Panc1 (cell line): ENCODE results near the gene MAP2K5. TPM values are rescaled to one million over a fixed set of nuclear protein-coding genes. Genes with fewer than 3 reads are reported as not detected.

Experiments used
- ATAC-seq: fragments of 200-7000 bp; cut with Tn5 transposase; 2 replicates; pipeline ENCODE4 v1.9.1; 2020; ENCODE audit warnings: mild to moderate bottlenecking, moderate library complexity
- BruUV-seq: library from RNA; stranded (reverse); fragments of 400-500 nt; replicated peaks from 2 replicates; lab custom pipeline; 2021; lab: Mats Ljungman, UMichigan
- CTCF ChIA-PET: fragments of 300-600 bp; sonication (Branson Sonifier 250); formaldehyde crosslinking; loops from one replicate; lab custom pipeline; 2022; ENCODE audit warnings: antibody characterized with exemption; lab: Charles Lee
- POLR2A ChIA-PET: fragments of 300-600 bp; sonication (Branson Sonifier 250); formaldehyde crosslinking; loops from one replicate; lab custom pipeline; 2022; ENCODE audit warnings: antibody characterized with exemption; lab: Charles Lee
- DNase-seq: peaks from one replicate; pipeline ENCODE4 v3.0.0-alpha.2; 2010; ENCODE audit warnings: low read depth, low spot score
- H3K27ac ChIP-seq: 2 replicates; pipeline ENCODE4 v1.5.1; 2011; ENCODE audit warnings: mild to moderate bottlenecking, low read length, inconsistent platforms
- H3K27me3 ChIP-seq: fragments of 200-500 bp; sonication (Bioruptor generic); 2 replicates; pipeline ENCODE4 v1.6.0; 2014; ENCODE audit warnings: low read length, inconsistent platforms; ENCODE audit not compliant: control insufficient read depth, insufficient read depth
- H3K36me3 ChIP-seq: fragments of 200-500 bp; sonication (Bioruptor generic); 2 replicates; pipeline ENCODE4 v1.5.1; 2014; ENCODE audit warnings: inconsistent platforms, mild to moderate bottlenecking, low read length, moderate library complexity; ENCODE audit not compliant: control insufficient read depth, insufficient read depth
- H3K4me1 ChIP-seq: 2 replicates; pipeline ENCODE4 v1.5.1; 2011; ENCODE audit warnings: inconsistent platforms, mild to moderate bottlenecking, low read length, moderate library complexity; ENCODE audit not compliant: control insufficient read depth, insufficient read depth
- H3K4me3 ChIP-seq, 2 experiments: 2 replicates each; pipeline ENCODE4 v1.5.1; 2011 to 2012; ENCODE audit warnings: low read depth in 2 of 2, low read length in 2 of 2, mild to moderate bottlenecking in 2 of 2, inconsistent platforms in 1 of 2, moderate library complexity in 1 of 2
- H3K9me3 ChIP-seq: fragments of 200-500 bp; sonication (Bioruptor generic); 2 replicates; pipeline ENCODE4 v1.5.1; 2014; ENCODE audit warnings: low read depth, mild to moderate bottlenecking, inconsistent platforms, low read length, moderate library complexity; ENCODE audit not compliant: control insufficient read depth, insufficient read depth
- POLR2AphosphoS5 ChIP-seq: IDR thresholded peaks from 2 replicates; pipeline ENCODE4 v1.6.1; 2012; ENCODE audit warnings: mild to moderate bottlenecking, low read depth, low read length, moderate library complexity
- SIN3A ChIP-seq: IDR thresholded peaks from 2 replicates; pipeline ENCODE4 v1.6.1; 2012; ENCODE audit warnings: low read depth, mild to moderate bottlenecking, low read length, moderate library complexity, borderline replicate concordance; ENCODE audit not compliant: insufficient read depth
- TCF7L2 ChIP-seq: IDR thresholded peaks from 2 replicates; pipeline ENCODE4 v1.6.1; 2011; ENCODE audit warnings: mild to moderate bottlenecking, low read depth, low read length, inconsistent platforms
- in situ Hi-C: cut with HindIII; loops from 2 replicates; pipeline ENCODE4 v1.10.0; 2016; ENCODE audit warnings: low sequenced_read_pairs, low pct_unique_long_range_greater_than_20kb
- intact Hi-C: fragments of 100-400 bp; cut with micrococcal nuclease; formaldehyde crosslinking; loops from one replicate; pipeline ENCODE4 v1.10.0; 2022; ENCODE audit not compliant: unreplicated experiment
- total RNA-seq: library from RNA; stranded (reverse); gene quantifications from one replicate; pipeline ENCODE4 v1.2.1, GENCODE V29; 2021; ENCODE audit not compliant: unreplicated experiment
- TF ChIP-seq, protein P1 (sequence below): fragments of 450-650 bp; IDR thresholded peaks from 2 replicates; pipeline ENCODE4 v1.5.1; 2017; ENCODE audit warnings: mild to moderate bottlenecking
- TF ChIP-seq, protein P2 (sequence below), 2 experiments: IDR thresholded peaks; 2 replicates each; pipeline ENCODE4 v1.6.1; 2011 to 2012; ENCODE audit warnings: low read depth in 2 of 2, control low read depth in 1 of 2, low read length in 1 of 2, mild to moderate bottlenecking in 1 of 2, moderate library complexity in 1 of 2; ENCODE audit not compliant: insufficient read depth in 1 of 2

Gene MAP2K5
- total RNA-seq, 1 experiment from 2014 or later, result 18.3 TPM

- TF ChIP-seq SIN3A, result no peak
- H3K9me3 ChIP-seq, result no peaks in the 10 kb centered on the region
- no peak overlapping the region for H3K4me3 ChIP-seq
- intact Hi-C loops (no loop called here), in situ Hi-C loops (no loop called here)
- ChIA-PET POLR2A (no interaction called here), CTCF (no interaction called here)
- H3K27me3 ChIP-seq, result no peaks in the 10 kb centered on the region
- H3K27ac ChIP-seq, result no peak overlapping the region
- H3K4me1 ChIP-seq, result no peaks in the 10 kb centered on the region
- no TSS peak for BruUV-seq
- ATAC-seq (no peak), DNase-seq (no peak)
- no peaks in the 10 kb centered on the region for H3K36me3 ChIP-seq
Observed at GRCh38 chr15:67722030-67722817, 179.7 kb downstream of the MAP2K5 start.

DNA sequence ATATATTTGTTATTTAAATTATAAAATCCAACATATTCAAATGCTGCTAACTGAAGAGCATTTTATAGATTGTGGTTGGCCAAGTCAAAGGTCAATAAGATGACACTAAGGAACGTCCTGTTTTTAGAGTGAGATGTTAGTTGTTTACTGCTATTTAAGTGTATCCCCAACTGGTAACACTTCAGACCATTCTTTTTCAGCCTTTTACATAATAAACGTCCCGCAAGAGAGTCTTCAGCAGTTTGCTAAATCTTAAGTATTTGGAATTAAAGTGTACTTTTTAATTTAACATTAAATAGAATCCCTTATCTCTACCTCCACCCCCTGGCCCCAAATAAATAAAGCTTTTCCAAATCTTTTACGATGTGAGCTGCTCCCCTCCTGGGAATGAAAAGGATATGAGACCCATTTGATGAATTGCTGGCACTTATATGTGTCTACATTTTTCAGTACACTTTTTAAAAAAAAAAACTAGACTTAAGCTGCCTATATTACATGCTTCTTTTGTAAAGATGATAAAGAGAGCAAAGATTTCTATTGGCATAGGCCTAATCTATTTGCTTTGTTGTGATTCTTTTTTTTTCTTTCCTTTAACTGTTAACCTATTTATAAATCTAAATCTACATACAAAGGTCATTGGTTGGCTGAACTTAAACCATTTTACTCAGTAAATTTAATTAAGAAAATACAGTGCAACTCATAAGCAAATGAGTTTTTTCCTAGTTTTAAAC lies 181.0 kb downstream of the MAP2K5 start:
- no peak for TF ChIP-seq SIN3A
- TF ChIP-seq, protein P1, sequence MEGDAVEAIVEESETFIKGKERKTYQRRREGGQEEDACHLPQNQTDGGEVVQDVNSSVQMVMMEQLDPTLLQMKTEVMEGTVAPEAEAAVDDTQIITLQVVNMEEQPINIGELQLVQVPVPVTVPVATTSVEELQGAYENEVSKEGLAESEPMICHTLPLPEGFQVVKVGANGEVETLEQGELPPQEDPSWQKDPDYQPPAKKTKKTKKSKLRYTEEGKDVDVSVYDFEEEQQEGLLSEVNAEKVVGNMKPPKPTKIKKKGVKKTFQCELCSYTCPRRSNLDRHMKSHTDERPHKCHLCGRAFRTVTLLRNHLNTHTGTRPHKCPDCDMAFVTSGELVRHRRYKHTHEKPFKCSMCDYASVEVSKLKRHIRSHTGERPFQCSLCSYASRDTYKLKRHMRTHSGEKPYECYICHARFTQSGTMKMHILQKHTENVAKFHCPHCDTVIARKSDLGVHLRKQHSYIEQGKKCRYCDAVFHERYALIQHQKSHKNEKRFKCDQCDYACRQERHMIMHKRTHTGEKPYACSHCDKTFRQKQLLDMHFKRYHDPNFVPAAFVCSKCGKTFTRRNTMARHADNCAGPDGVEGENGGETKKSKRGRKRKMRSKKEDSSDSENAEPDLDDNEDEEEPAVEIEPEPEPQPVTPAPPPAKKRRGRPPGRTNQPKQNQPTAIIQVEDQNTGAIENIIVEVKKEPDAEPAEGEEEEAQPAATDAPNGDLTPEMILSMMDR, result no peak
- TF ChIP-seq, protein P2, sequence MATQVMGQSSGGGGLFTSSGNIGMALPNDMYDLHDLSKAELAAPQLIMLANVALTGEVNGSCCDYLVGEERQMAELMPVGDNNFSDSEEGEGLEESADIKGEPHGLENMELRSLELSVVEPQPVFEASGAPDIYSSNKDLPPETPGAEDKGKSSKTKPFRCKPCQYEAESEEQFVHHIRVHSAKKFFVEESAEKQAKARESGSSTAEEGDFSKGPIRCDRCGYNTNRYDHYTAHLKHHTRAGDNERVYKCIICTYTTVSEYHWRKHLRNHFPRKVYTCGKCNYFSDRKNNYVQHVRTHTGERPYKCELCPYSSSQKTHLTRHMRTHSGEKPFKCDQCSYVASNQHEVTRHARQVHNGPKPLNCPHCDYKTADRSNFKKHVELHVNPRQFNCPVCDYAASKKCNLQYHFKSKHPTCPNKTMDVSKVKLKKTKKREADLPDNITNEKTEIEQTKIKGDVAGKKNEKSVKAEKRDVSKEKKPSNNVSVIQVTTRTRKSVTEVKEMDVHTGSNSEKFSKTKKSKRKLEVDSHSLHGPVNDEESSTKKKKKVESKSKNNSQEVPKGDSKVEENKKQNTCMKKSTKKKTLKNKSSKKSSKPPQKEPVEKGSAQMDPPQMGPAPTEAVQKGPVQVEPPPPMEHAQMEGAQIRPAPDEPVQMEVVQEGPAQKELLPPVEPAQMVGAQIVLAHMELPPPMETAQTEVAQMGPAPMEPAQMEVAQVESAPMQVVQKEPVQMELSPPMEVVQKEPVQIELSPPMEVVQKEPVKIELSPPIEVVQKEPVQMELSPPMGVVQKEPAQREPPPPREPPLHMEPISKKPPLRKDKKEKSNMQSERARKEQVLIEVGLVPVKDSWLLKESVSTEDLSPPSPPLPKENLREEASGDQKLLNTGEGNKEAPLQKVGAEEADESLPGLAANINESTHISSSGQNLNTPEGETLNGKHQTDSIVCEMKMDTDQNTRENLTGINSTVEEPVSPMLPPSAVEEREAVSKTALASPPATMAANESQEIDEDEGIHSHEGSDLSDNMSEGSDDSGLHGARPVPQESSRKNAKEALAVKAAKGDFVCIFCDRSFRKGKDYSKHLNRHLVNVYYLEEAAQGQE (IDR thresholded peaks at IDR 0.05; ENCODE audit: insufficient read depth in 1 of 2, low read depth in 2 of 2, low read length in 1 of 2), result no peak
- TF ChIP-seq POLR2AphosphoS5, result no peak
- TF ChIP-seq TCF7L2, result no peak
- intact Hi-C loops, result no loop called here
- no peak for ATAC-seq
- Histone ChIP-seq H3K36me3 (no peaks in the 10 kb centered on the region), H3K27ac (no peak overlapping the region), H3K27me3 (no peaks in the 10 kb centered on the region), H3K4me1 (no peaks in the 10 kb centered on the region), H3K9me3 (no peaks in the 10 kb centered on the region), H3K4me3 (no peak overlapping the region)
- CTCF ChIA-PET, result no interaction called here
- in situ Hi-C loops, result no loop called here
- POLR2A ChIA-PET, result no interaction called here
- no TSS peak for BruUV-seq
- DNase-seq, result no peak
